Limb (tissue), 2 donors: ENCODE results near the gene ZNF845.
"Not testable (repeated sequence)": the region's sequence is repeated elsewhere in the genome, so short reads cannot be mapped to it uniquely, and the experiment has no call there.

Source experiments
- DNase-seq, 2 donors: peaks; one replicate each; pipeline ENCODE4 v3.0.0-alpha.2; 2016; ENCODE audit errors: extremely low spot score in 2 of 2

Gene ZNF845

GRCh38 chr19:53333463-53334449 lies at the start of gene ZNF845:
TSS of gene ZNF845 (plus strand) at chr19:53333749. CDS start at chr19:53341308, 7,559 bp downstream.
- DNase-seq = peak; percentile 88 to 97

GRCh38 chr19:53285087-53285486 lies 48.5 kb upstream of the ZNF845 start:
- DNase-seq = no peak

GRCh38 chr19:53290758-53291549 lies 42.6 kb upstream of the ZNF845 start:
- DNase-seq = no peak

- DNase-seq = no peak
Observed at GRCh38 chr19:53294786-53295441, 38.6 kb upstream of the ZNF845 start.

- not testable (repeated sequence) for DNase-seq
Observed at GRCh38 chr19:53301341-53301740, 32.2 kb upstream of the ZNF845 start.

GRCh38 chr19:53308339-53308811 lies 25.2 kb upstream of the ZNF845 start:
- peak; percentile 17 to 65 for DNase-seq

GRCh38 chr19:53311044-53311443 lies 22.5 kb upstream of the ZNF845 start:
- no peak for DNase-seq

- DNase-seq = no peak
Observed at GRCh38 chr19:53311897-53312296, 21.7 kb upstream of the ZNF845 start.

GRCh38 chr19:53328967-53329366 lies 4.6 kb upstream of the ZNF845 start:
- peak; percentile 15 to 32 for DNase-seq

GRCh38 chr19:53332484-53332883 lies 1.1 kb upstream of the ZNF845 start:
- no peak for DNase-seq

GRCh38 chr19:53333066-53333462 lies 485 bp upstream of the ZNF845 start:
- no peak for DNase-seq

- not testable (repeated sequence) for DNase-seq
Observed at GRCh38 chr19:53344403-53344802, 10.9 kb downstream of the ZNF845 start.

- DNase-seq = no peak
Observed at GRCh38 chr19:53355739-53356138, 22.2 kb downstream of the ZNF845 start.

- DNase-seq = no peak
Observed at GRCh38 chr19:53357821-53358581, 24.5 kb downstream of the ZNF845 start.

GRCh38 chr19:53360056-53360455 lies 26.5 kb downstream of the ZNF845 start:
- not testable (repeated sequence) for DNase-seq

GRCh38 chr19:53365134-53365898 lies 31.8 kb downstream of the ZNF845 start, which contains the start of gene ZNF525:
TSS of gene ZNF525 (plus strand) at chr19:53365705. CDS start at chr19:53372282, 6,577 bp downstream.
- DNase-seq = peak; percentile 66 to 93

- no peak for DNase-seq
Observed at GRCh38 chr19:53365899-53366493, 32.4 kb downstream of the ZNF845 start.

- no peak for DNase-seq
Observed at GRCh38 chr19:53372196-53372595, 38.6 kb downstream of the ZNF845 start.

GRCh38 chr19:53374288-53374687 lies 40.7 kb downstream of the ZNF845 start:
- DNase-seq = no peak
